Endothelial cell of umbilical vein (primary cell): ENCODE results near the gene GPR150. TPM values are rescaled to one million over a fixed set of nuclear protein-coding genes. Genes with fewer than 3 reads are reported as not detected.

Experiments used
- BruUV-seq: library from RNA; stranded (reverse); fragments of 400-500 nt; replicated peaks from 2 replicates; lab custom pipeline; 2021; lab: Mats Ljungman, UMichigan
- CTCF ChIA-PET: fragments of 300-600, 350-600 bp; sonication (Branson Sonifier 250); formaldehyde crosslinking; loops from one replicate; lab custom pipeline; 2021; ENCODE audit warnings: antibody characterized with exemption, inconsistent platforms; lab: Charles Lee
- POLR2A ChIA-PET: fragments of 300-600, 350-600 bp; sonication (Branson Sonifier 250); formaldehyde crosslinking; loops from one replicate; lab custom pipeline; 2021; ENCODE audit warnings: antibody characterized with exemption, inconsistent platforms; lab: Charles Lee
- DNase-seq: peaks from one replicate; pipeline ENCODE4 v3.0.0-alpha.2; 2011; ENCODE audit warnings: low read depth, low spot score
- FAIRE-seq: peaks from 2 replicates; lab custom pipeline; 2011; peaks lifted over from hg19 to GRCh38; lab: Jason Lieb, UNC
- H2AFZ ChIP-seq: 2 replicates; pipeline ENCODE4 v1.6.0; 2012; ENCODE audit warnings: low read depth, low read length, control low read depth, inconsistent platforms
- H3K27ac ChIP-seq: 2 replicates; pipeline ENCODE4 v1.5.1; 2011; ENCODE audit warnings: low read depth, mild to moderate bottlenecking, control low read depth, low read length, moderate library complexity; ENCODE audit not compliant: insufficient read depth
- H3K27me3 ChIP-seq, 2 experiments: 2 replicates each; pipeline versions ENCODE4 v1.6.0 to v1.6.1; 2011; ENCODE audit warnings: low read length in 2 of 2, mixed read lengths in 1 of 2; ENCODE audit not compliant: control insufficient read depth in 2 of 2, insufficient read depth in 2 of 2
- H3K36me3 ChIP-seq, 2 experiments: 2 replicates in 1 of 2; 3 replicates in 1 of 2; pipeline ENCODE4 v1.5.1; 2011; ENCODE audit warnings: low read length in 2 of 2, mild to moderate bottlenecking in 1 of 2, moderate library complexity in 1 of 2; ENCODE audit not compliant: control insufficient read depth in 2 of 2, insufficient read depth in 2 of 2; ENCODE audit errors: extremely low read depth in 1 of 2
- H3K4me1 ChIP-seq: 3 replicates; pipeline ENCODE4 v1.5.1; 2011; ENCODE audit warnings: mild to moderate bottlenecking, low read length; ENCODE audit not compliant: control insufficient read depth, insufficient read depth; ENCODE audit errors: extremely low read depth
- H3K4me2 ChIP-seq: 2 replicates; pipeline ENCODE4 v1.6.1; 2011; ENCODE audit warnings: low read length, control low read depth, mixed read lengths; ENCODE audit not compliant: insufficient read depth
- H3K4me3 ChIP-seq, 3 experiments: fragments of 200-600 bp in 1 of 3; sonication (generic), shearing (Covaris generic) in 1 of 3; replicated peaks in 1 of 3; 2 replicates each; pipeline ENCODE4 v1.5.1; 2011 to 2016; ENCODE audit warnings: control low read depth in 3 of 3, low read length in 3 of 3, mild to moderate bottlenecking in 2 of 3, inconsistent platforms in 1 of 3, low read depth in 1 of 3, moderate library complexity in 1 of 3; ENCODE audit not compliant: insufficient read depth in 1 of 3
- H3K79me2 ChIP-seq: 2 replicates; pipeline ENCODE4 v1.6.0; 2012; ENCODE audit warnings: low read length, inconsistent platforms; ENCODE audit not compliant: control insufficient read depth, insufficient read depth
- H3K9ac ChIP-seq: replicated peaks from 2 replicates; pipeline ENCODE3; 2011; ENCODE audit warnings: low read length, control low read depth; ENCODE audit not compliant: insufficient read depth; ENCODE audit errors: extremely low read depth
- H3K9me1 ChIP-seq: replicated peaks from 3 replicates; pipeline ENCODE4 v1.6.0; 2011; ENCODE audit warnings: mild to moderate bottlenecking, low read length; ENCODE audit not compliant: control insufficient read depth, insufficient read depth; ENCODE audit errors: extremely low read depth
- H3K9me3 ChIP-seq: replicated peaks from 2 replicates; pipeline ENCODE4 v1.5.1; 2012; ENCODE audit warnings: low read length, inconsistent platforms; ENCODE audit not compliant: control insufficient read depth, insufficient read depth
- H4K20me1 ChIP-seq: replicated peaks from 2 replicates; pipeline ENCODE3; 2011; ENCODE audit warnings: mild to moderate bottlenecking, low read length; ENCODE audit not compliant: control insufficient read depth, insufficient read depth; ENCODE audit errors: extremely low read depth
- CTCF ChIP-seq, 2 donors: IDR thresholded peaks; 1 replicate in 1 of 2; 2 replicates in 1 of 2; pipeline ENCODE4 v1.5.1; 2011; ENCODE audit warnings: low read length in 2 of 2, mild to moderate bottlenecking in 2 of 2, moderate library complexity in 2 of 2, control low read depth in 1 of 2, inconsistent platforms in 1 of 2, low read depth in 1 of 2; ENCODE audit not compliant: insufficient read depth in 1 of 2; ENCODE audit errors: extremely low read depth in 1 of 2
- EZH2 ChIP-seq: IDR thresholded peaks from 2 replicates; pipeline ENCODE4 v1.6.1; 2012; ENCODE audit warnings: borderline replicate concordance, low read depth, mild to moderate bottlenecking, moderate library complexity, low read length, inconsistent platforms; ENCODE audit not compliant: severe bottlenecking
- FOS ChIP-seq: IDR thresholded peaks from 2 replicates; pipeline ENCODE4 v1.6.1; 2011; ENCODE audit warnings: mild to moderate bottlenecking, low read length, moderate library complexity, borderline replicate concordance; ENCODE audit not compliant: insufficient read depth
- GATA2 ChIP-seq: IDR thresholded peaks from 2 replicates; pipeline ENCODE4 v1.7.0; 2011; ENCODE audit warnings: low read depth, mild to moderate bottlenecking, moderate library complexity, mixed read lengths, low read length; ENCODE audit not compliant: insufficient read length, insufficient read depth
- JUN ChIP-seq: IDR thresholded peaks from 2 replicates; pipeline ENCODE4 v1.6.1; 2011; ENCODE audit warnings: borderline replicate concordance, low read depth; ENCODE audit not compliant: insufficient read length, insufficient read depth
- MAX ChIP-seq: IDR thresholded peaks from 2 replicates; pipeline ENCODE4 v1.6.1; 2011; ENCODE audit not compliant: insufficient read depth, insufficient read length
- MYC ChIP-seq: IDR thresholded peaks from one replicate; pipeline ENCODE4 v1.6.1; 2011; ENCODE audit warnings: mild to moderate bottlenecking, low read depth, low read length
- POLR2A ChIP-seq: IDR thresholded peaks from 2 replicates; pipeline ENCODE4 v1.6.1; 2012; ENCODE audit warnings: low read depth, mild to moderate bottlenecking, control low read depth, low read length
- POLR2AphosphoS5 ChIP-seq: IDR thresholded peaks from 2 replicates; pipeline ENCODE4 v1.6.1; 2012; ENCODE audit warnings: low read depth, mild to moderate bottlenecking, control low read depth, low read length, moderate library complexity; ENCODE audit not compliant: insufficient read depth
- dilution Hi-C: fragments of 300-500 bp; cut with MboI; formaldehyde crosslinking; loops from one replicate; pipeline ENCODE4 v1.15.0; 2019; ENCODE audit warnings: low sequenced_read_pairs; ENCODE audit not compliant: extremely low pct_ligation_motif_present
- intact Hi-C: fragments of 100-400 bp; cut with micrococcal nuclease; formaldehyde crosslinking; loops from one replicate; pipeline ENCODE4 v1.10.0; 2022
- polyA plus RNA-seq, 4 experiments: library from polyadenylated mRNA; depleted of rRNA in 3 of 4; stranded (reverse) in 3 of 4; unstranded in 1 of 4; fragments of >200 nt; gene quantifications; 2 replicates each; pipeline versions ENCODE4 v1.2.1 to v1.2.3, GENCODE V29; 2011 to 2012; ENCODE audit warnings: missing spikeins in 1 of 4
- total RNA-seq: library from RNA; stranded (reverse); gene quantifications from 2 replicates; pipeline ENCODE4 v1.2.3, GENCODE V29; 2021

The GPR150 gene
- total and polyA plus RNA-seq, 2 donors (not counting 3 experiments of a cell fraction or from before 2014, with no cell fraction given): 0.28 to 0.31 TPM

DNA sequence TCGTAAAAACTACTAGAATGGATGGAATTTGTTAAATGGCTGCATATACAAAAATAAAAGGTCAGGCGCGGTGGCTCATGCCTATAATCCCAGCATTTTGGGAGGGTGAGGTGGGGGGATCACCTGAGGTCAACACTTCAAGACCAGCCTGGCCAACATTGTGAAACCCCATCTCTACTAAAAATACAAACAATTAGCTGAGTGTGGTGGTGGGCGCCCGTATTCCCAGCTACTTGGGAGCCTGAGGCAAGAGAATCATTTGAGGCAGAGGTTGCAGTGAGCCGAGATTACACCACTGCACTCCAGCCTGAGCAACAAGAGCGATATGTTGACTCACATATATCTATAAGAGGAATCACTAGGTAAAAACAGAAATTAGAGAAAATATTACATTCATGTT, 9.3 kb upstream of the GPR150 start:
- dilution Hi-C loops (no loop called here), intact Hi-C loops (no loop called here)
- Histone ChIP-seq H3K36me3 (no peaks in the 10 kb centered on the region), H2AFZ (no peak overlapping the region), H3K27ac (no peak overlapping the region), H3K4me1 (no peaks in the 10 kb centered on the region), H3K9me1 (no peaks in the 10 kb centered on the region), H3K4me2 (no peak overlapping the region), H3K4me3 (no peak overlapping the region), H3K79me2 (no peaks in the 10 kb centered on the region), H3K9me3 (no peaks in the 10 kb centered on the region), H3K27me3 (no peaks in the 10 kb centered on the region), H3K9ac (no peak overlapping the region), H4K20me1 (no peaks in the 10 kb centered on the region)
- TF ChIP-seq EZH2 (no peak), MYC (no peak), POLR2A (no peak), POLR2AphosphoS5 (no peak), MAX (no peak), FOS (no peak), GATA2 (no peak), CTCF (IDR thresholded peaks at IDR 0.05; ENCODE audit: extremely low read depth in 1 of 2, insufficient read depth in 1 of 2, low read depth in 1 of 2, low read length in 2 of 2) (no peak), JUN (no peak)
- POLR2A ChIA-PET: no interaction called here
- CTCF ChIA-PET: no interaction called here
- FAIRE-seq: no peak
- BruUV-seq: no TSS peak
- no peak for DNase-seq
